Measurements from ENCODE around the gene ALOXE3. TPM values are rescaled to one million over a fixed set of nuclear protein-coding genes. Genes with fewer than 3 reads are reported as not detected.
A peak's percentile ranks its signal among the peaks of the same experiment; 100 is the strongest.

ALOXE3 gene
- total and polyA plus RNA-seq, 8 donors, result 0.12 to 0.43 TPM; not detected in 6

- Histone ChIP-seq H3K4me1 (peaks cover 51 to 74% (median 64%) of the 10 kb centered on the region in 4 donors), H3K27me3 (no peaks in the 10 kb centered on the region), H3K9me3 (no peaks in the 10 kb centered on the region), H3K27ac (peak overlapping the region; percentile 98 to 100 (median 99)), H3K4me3 (peak overlapping the region; percentile 69 to 97 (median 94)), H3K36me3 (peaks cover 18 to 41% (median 26%) of the 10 kb centered on the region in 4 donors)
- peak in 1 of 2 donors; percentile 3 for DNase-seq
- TF ChIP-seq POLR2AphosphoS5 (IDR thresholded peaks at IDR 0.05), result no peak
- no peak for TF ChIP-seq EP300 (IDR thresholded peaks at IDR 0.05)
- TF ChIP-seq, protein P1, sequence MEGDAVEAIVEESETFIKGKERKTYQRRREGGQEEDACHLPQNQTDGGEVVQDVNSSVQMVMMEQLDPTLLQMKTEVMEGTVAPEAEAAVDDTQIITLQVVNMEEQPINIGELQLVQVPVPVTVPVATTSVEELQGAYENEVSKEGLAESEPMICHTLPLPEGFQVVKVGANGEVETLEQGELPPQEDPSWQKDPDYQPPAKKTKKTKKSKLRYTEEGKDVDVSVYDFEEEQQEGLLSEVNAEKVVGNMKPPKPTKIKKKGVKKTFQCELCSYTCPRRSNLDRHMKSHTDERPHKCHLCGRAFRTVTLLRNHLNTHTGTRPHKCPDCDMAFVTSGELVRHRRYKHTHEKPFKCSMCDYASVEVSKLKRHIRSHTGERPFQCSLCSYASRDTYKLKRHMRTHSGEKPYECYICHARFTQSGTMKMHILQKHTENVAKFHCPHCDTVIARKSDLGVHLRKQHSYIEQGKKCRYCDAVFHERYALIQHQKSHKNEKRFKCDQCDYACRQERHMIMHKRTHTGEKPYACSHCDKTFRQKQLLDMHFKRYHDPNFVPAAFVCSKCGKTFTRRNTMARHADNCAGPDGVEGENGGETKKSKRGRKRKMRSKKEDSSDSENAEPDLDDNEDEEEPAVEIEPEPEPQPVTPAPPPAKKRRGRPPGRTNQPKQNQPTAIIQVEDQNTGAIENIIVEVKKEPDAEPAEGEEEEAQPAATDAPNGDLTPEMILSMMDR (IDR thresholded peaks at IDR 0.05), result no peak
- no peak for TF ChIP-seq POLR2A (IDR thresholded peaks at IDR 0.05)
- intact Hi-C loops (cut with DNase I; ENCODE audit: low total_unique reads), result no loop called here
- 35 to 50% (median 42%) methylated on average over 15 to 19 of the region's 19 CpGs for WGBS, 5 donors
Observed at GRCh38 chr17:8161289-8162232, 43.2 kb upstream of the ALOXE3 start.

DNA sequence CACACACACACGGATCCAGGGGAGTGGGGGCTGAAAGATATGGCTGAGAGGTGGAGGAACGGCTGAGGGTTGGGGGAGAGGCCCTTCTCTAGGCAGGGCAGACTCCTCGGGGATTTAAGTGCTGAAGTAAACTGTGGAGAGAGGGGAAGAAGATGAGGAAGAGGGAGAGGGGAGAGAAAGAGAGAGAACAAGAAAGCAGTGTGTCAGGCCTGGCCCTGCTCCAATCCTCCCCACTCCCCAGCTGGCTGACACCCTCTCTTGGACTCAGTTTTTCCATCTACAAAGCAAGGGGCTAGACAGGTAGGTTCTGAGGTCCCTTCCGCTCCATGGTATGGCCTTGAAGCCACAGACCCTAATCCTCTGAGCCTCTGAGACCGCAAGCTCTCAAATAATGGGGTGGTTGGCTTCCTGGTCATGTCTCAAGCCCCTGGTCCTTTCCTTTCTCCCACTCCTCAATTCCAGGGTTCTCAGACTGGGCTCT lies 42.5 kb upstream of the ALOXE3 start:
- TF ChIP-seq, protein P1 (IDR thresholded peaks at IDR 0.05), result no peak
- TF ChIP-seq POLR2AphosphoS5 (IDR thresholded peaks at IDR 0.05) (no peak), POLR2A (IDR thresholded peaks at IDR 0.05) (no peak)
- peaks cover 18 to 41% (median 26%) of the 10 kb centered on the region in 4 donors for H3K36me3 ChIP-seq
- H3K27me3 ChIP-seq, result no peaks in the 10 kb centered on the region
- peaks cover 51 to 74% (median 64%) of the 10 kb centered on the region in 4 donors for H3K4me1 ChIP-seq
- peak overlapping the region; percentile 37 to 100 (median 98) for H3K27ac ChIP-seq
- H3K9me3 ChIP-seq, result no peaks in the 10 kb centered on the region
- intact Hi-C loops (cut with DNase I; ENCODE audit: low total_unique reads), result no loop called here
- DNase-seq, result peak in 1 of 2 donors; percentile 31
- WGBS, 5 donors, result 42 to 50% (median 46%) methylated on average over 5 of the region's 5 CpGs
- peak overlapping the region in 2 of 4 donors; percentile 69 to 92 for H3K4me3 ChIP-seq

GRCh38 chr17:8160224-8160577 lies 41.9 kb upstream of the ALOXE3 start:
- Histone ChIP-seq H3K9me3 (no peaks in the 10 kb centered on the region), H3K27me3 (no peaks in the 10 kb centered on the region), H3K4me1 (peaks cover 51 to 78% (median 64%) of the 10 kb centered on the region in 4 donors), H3K36me3 (peaks cover 18 to 41% (median 26%) of the 10 kb centered on the region in 4 donors), H3K27ac (peak overlapping the region; percentile 48 to 100 (median 99)), H3K4me3 (no peak overlapping the region)
- intact Hi-C loops (cut with DNase I; ENCODE audit: low total_unique reads), result no loop called here
- TF ChIP-seq POLR2AphosphoS5 (IDR thresholded peaks at IDR 0.05), result no peak
- TF ChIP-seq POLR2A (IDR thresholded peaks at IDR 0.05), result no peak
- TF ChIP-seq EP300 (IDR thresholded peaks at IDR 0.05), result no peak
- TF ChIP-seq, protein P1 (IDR thresholded peaks at IDR 0.05), result no peak
- WGBS, 5 donors, result 50 to 62% (median 56%) methylated on average over 3 to 4 of the region's 4 CpGs
- DNase-seq, result no peak

GRCh38 chr17:8159459-8160223 lies 41.3 kb upstream of the ALOXE3 start:
- TF ChIP-seq POLR2A (IDR thresholded peaks at IDR 0.05) (no peak), EP300 (IDR thresholded peaks at IDR 0.05) (no peak), POLR2AphosphoS5 (IDR thresholded peaks at IDR 0.05) (no peak)
- TF ChIP-seq, protein P1 (IDR thresholded peaks at IDR 0.05), result no peak
- WGBS, 5 donors, result 67 to 80% (median 70%) methylated on average over 4 of the region's 4 CpGs
- H3K36me3 ChIP-seq, result peaks cover 18 to 41% (median 26%) of the 10 kb centered on the region in 4 donors
- DNase-seq, result peak in 1 of 2 donors; percentile 20
- no peaks in the 10 kb centered on the region for H3K9me3 ChIP-seq
- no peaks in the 10 kb centered on the region for H3K27me3 ChIP-seq
- H3K4me3 ChIP-seq, result peak overlapping the region in 1 of 4 donors; percentile 9
- intact Hi-C loops (cut with DNase I; ENCODE audit: low total_unique reads), result no loop called here
- peaks cover 51 to 78% (median 64%) of the 10 kb centered on the region in 4 donors for H3K4me1 ChIP-seq
- peak overlapping the region; percentile 19 to 100 (median 99) for H3K27ac ChIP-seq

Measured in stomach (tissue), 9 donors.